ENCODE results near the gene FLNB. TPM values are rescaled to one million over a fixed set of nuclear protein-coding genes. Genes with fewer than 3 reads are reported as not detected.

The FLNB gene
- total and polyA plus RNA-seq, 2 of the 4 experiments (the other 2 are of a cell fraction), result 78.0 to 136 TPM

GRCh38 chr3:58177747-58178527 lies 169.7 kb downstream of the FLNB start:
- ChIA-PET POLR2A (ENCODE audit: unreplicated experiment) (no interaction called here), CTCF (interaction anchor here (0.6 to 2.3 kb wide), 19 partner anchors 8 to 1472 kb away, joined by 3 to 19 read pairs (median 4); partner anchors contain the start of genes DNASE1L3, HTD2 and RPP14)
- Histone ChIP-seq H3K9me3 (ENCODE audit: control insufficient read depth, insufficient read depth, low read length) (no peaks in the 10 kb centered on the region), H2AK9ac (replicated peaks; ENCODE audit: low read depth, low read length, poor library complexity) (peak overlapping the region; percentile 88), H3K23ac (ENCODE audit: low read depth, low read length) (no peak overlapping the region), H2AFZ (replicated peaks; ENCODE audit: low read length, poor library complexity) (peak overlapping the region; percentile 88), H2BK20ac (ENCODE audit: low read depth, low read length) (no peak overlapping the region), H2BK120ac (ENCODE audit: low read depth, low read length) (no peak overlapping the region), H3K18ac (ENCODE audit: low read depth, low read length) (no peak overlapping the region), H3K79me1 (ENCODE audit: low read depth in 1 of 2, low read length in 2 of 2) (no peaks in the 10 kb centered on the region), H4K5ac (ENCODE audit: low read depth, low read length) (no peak overlapping the region), H3K9me1 (ENCODE audit: insufficient read depth, low read length) (no peaks in the 10 kb centered on the region), H3K4me3 (ENCODE audit: insufficient read depth, low read depth, low read length) (peak overlapping the region; percentile 24), H3K27ac (ENCODE audit: insufficient read depth, low read length) (no peak overlapping the region), H2AK5ac (ENCODE audit: low read depth, low read length) (no peak overlapping the region), H3K9ac (ENCODE audit: low read depth, low read length) (no peak overlapping the region), H3K4ac (ENCODE audit: low read depth, low read length) (peak overlapping the region; percentile 56; the same call in 1 of the 2 replicates), H3K56ac (ENCODE audit: extremely low read depth, insufficient read depth, low read length) (no peak overlapping the region), H3K27me3 (ENCODE audit: control insufficient read depth, insufficient read depth, low read length) (peaks cover 8% of the 10 kb centered on the region; the same call in 1 of the 2 replicates), H3K4me1 (ENCODE audit: control insufficient read depth, insufficient read depth, low read length) (peaks cover 7% of the 10 kb centered on the region), H4K91ac (ENCODE audit: insufficient read depth, low read depth, low read length) (peak overlapping the region; percentile 25; the same call in 1 of the 2 replicates), H4K8ac (ENCODE audit: low read depth in 2 of 2, low read length in 2 of 2) (peak overlapping the region in 1 of 2 experiments; percentile 46; a peak in 1 of 4 replicates), H3K14ac (replicated peaks; ENCODE audit: low read depth, low read length) (no peak overlapping the region), H2BK15ac (ENCODE audit: low read depth, low read length) (no peak overlapping the region), H2BK5ac (ENCODE audit: low read depth, low read length, poor library complexity, severe bottlenecking) (no peak overlapping the region), H4K20me1 (ENCODE audit: insufficient read depth, low read length) (peaks cover 4% of the 10 kb centered on the region), H3K36me3 (ENCODE audit: control insufficient read depth, insufficient read depth, low read length) (peaks cover 1% of the 10 kb centered on the region; the same call in 1 of the 2 replicates), H3K4me2 (ENCODE audit: low read depth, low read length) (peak overlapping the region; percentile 63)
- intact Hi-C loops (cut with micrococcal nuclease), result loop anchor here (5.0 kb wide), 1 partner anchor 39 kb away; no protein-coding TSS in a partner anchor
- TF ChIP-seq CEBPB (IDR thresholded peaks at IDR 0.05; ENCODE audit: low read depth, low read length) (no peak), FOS (IDR thresholded peaks at IDR 0.05; ENCODE audit: low read depth, low read length) (no peak), RAD21 (IDR thresholded peaks at IDR 0.05; ENCODE audit: low read length) (peak; percentile 71), POLR2A (IDR thresholded peaks at IDR 0.05; ENCODE audit: low read depth, low read length) (no peak), NFE2L2 (IDR thresholded peaks at IDR 0.05; ENCODE audit: low read depth, low read length) (no peak), MAZ (IDR thresholded peaks at IDR 0.05; ENCODE audit: borderline replicate concordance, low read depth, low read length) (peak; percentile 57; the same call in 1 of the 2 replicates), SMC3 (IDR thresholded peaks at IDR 0.05; ENCODE audit: low read depth, low read length) (peak; percentile 41; the same call in 1 of the 2 replicates), CTCF (conservative IDR thresholded peaks at IDR 0.05; ENCODE audit: low read depth, low read length) (peak; percentile 87), BHLHE40 (IDR thresholded peaks at IDR 0.05; ENCODE audit: low read depth, low read length) (no peak), CHD1 (IDR thresholded peaks at IDR 0.05; ENCODE audit: low read depth, low read length) (no peak)
- TF ChIP-seq, protein P1, sequence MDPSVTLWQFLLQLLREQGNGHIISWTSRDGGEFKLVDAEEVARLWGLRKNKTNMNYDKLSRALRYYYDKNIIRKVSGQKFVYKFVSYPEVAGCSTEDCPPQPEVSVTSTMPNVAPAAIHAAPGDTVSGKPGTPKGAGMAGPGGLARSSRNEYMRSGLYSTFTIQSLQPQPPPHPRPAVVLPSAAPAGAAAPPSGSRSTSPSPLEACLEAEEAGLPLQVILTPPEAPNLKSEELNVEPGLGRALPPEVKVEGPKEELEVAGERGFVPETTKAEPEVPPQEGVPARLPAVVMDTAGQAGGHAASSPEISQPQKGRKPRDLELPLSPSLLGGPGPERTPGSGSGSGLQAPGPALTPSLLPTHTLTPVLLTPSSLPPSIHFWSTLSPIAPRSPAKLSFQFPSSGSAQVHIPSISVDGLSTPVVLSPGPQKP (IDR thresholded peaks at IDR 0.05; ENCODE audit: borderline replicate concordance, low read depth, low read length), result no peak
- no TSS peak for BruUV-seq (replicated peaks)
- in situ Hi-C loops (cut with MboI; ENCODE audit: low sequenced_read_pairs), result loop anchor here (25.0 kb wide), 1 partner anchor 234 kb away; no protein-coding TSS in a partner anchor
- dilution Hi-C loops (cut with HindIII; ENCODE audit: low sequenced_read_pairs, unreplicated experiment), result no loop called here
- 36% methylated on average over 15 of the region's 46 CpGs; no CpG with 5 or more reads in 1 of the 2 experiments for WGBS, 2 experiments (ENCODE audit: extremely low coverage in 2 of 2, insufficient read length in 1 of 2)
- DNase-seq, result peak; percentile 69
- peak; percentile 92 for ATAC-seq (ENCODE audit: low read depth)
